ENCODE data around the gene TCF7L2.

TCF7L2 gene

DNA sequence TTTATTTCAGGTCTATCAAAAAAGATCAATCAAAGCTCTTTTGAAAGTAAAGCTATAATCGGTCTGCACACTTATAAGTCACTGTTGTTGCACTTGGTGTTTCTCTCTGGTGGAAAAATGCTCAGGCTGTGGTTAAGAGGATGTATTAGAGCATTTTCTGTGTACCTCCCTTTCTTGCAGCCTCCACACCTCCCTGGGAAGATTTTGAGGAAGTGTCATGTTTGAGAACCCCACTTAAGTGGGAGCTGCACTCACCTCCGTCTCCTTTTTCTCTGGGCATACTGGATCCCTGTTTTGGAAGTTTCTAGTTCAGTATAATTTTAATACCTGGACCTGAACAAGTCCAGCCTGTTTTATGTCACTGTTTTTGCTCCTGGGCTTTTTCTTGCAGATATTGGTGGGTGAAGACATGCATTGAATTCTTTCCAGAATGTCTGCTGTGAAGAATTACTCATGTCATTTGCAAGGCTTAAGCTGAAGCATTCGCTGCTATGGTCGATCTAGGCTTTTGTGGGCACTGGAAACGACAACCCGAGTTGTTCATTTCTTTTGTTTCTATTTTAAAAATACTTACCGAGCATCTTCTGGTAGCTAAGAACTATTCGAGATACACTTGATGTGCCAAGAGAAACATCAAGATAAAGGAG is 36.6 kb downstream of the TCF7L2 start:
- H3K27ac ChIP-seq, result no peak overlapping the region
- DNase-seq (ENCODE audit: low spot score), result no peak
- CTCF ChIA-PET, result interaction anchor here (0.6 to 1.0 kb wide), 4 partner anchors 10 to 947 kb away, joined by 3 to 5 read pairs (median 4); no protein-coding TSS in a partner anchor
- POLR2A ChIA-PET (ENCODE audit: low non-redundant PET), result no interaction called here
- TF ChIP-seq, protein P1, sequence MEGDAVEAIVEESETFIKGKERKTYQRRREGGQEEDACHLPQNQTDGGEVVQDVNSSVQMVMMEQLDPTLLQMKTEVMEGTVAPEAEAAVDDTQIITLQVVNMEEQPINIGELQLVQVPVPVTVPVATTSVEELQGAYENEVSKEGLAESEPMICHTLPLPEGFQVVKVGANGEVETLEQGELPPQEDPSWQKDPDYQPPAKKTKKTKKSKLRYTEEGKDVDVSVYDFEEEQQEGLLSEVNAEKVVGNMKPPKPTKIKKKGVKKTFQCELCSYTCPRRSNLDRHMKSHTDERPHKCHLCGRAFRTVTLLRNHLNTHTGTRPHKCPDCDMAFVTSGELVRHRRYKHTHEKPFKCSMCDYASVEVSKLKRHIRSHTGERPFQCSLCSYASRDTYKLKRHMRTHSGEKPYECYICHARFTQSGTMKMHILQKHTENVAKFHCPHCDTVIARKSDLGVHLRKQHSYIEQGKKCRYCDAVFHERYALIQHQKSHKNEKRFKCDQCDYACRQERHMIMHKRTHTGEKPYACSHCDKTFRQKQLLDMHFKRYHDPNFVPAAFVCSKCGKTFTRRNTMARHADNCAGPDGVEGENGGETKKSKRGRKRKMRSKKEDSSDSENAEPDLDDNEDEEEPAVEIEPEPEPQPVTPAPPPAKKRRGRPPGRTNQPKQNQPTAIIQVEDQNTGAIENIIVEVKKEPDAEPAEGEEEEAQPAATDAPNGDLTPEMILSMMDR (conservative IDR thresholded peaks at IDR 0.05; ENCODE audit: low read depth), result no peak

- DNase-seq (ENCODE audit: low spot score), result no peak
- POLR2A ChIA-PET (ENCODE audit: low non-redundant PET), result no interaction called here
- CTCF ChIA-PET, result no interaction called here
- TF ChIP-seq, protein P1 (conservative IDR thresholded peaks at IDR 0.05; ENCODE audit: low read depth), result no peak
- H3K27ac ChIP-seq, result peak overlapping the region; percentile 76
Measured at GRCh38 chr10:112988839-112989406, 38.9 kb downstream of the TCF7L2 start.

DNA sequence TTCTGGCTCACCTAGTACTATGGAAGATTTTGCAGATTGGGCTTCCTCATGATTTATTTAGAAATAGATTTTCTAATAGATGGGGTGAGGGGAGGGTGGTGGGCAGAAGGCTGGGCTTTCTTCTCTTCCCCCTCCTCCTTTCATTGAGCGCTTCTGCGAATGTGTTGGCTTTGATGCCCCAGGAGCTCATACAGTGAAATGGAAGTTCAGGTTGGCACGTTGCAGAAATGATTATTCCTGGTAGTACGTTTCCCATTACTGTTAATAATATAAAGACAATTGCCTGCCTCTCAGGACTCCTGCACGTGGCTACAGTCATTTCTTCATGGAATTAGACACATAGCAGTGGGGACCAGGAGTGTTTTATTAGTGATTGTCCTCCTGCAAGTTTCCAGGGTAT is 39.8 kb downstream of the TCF7L2 start:
- TF ChIP-seq, protein P1 (conservative IDR thresholded peaks at IDR 0.05; ENCODE audit: low read depth), result no peak
- DNase-seq (ENCODE audit: low spot score), result no peak
- peak overlapping the region; percentile 89 for H3K27ac ChIP-seq
- ChIA-PET POLR2A (ENCODE audit: low non-redundant PET) (no interaction called here), CTCF (interaction anchor here (0.5 kb wide), 1 partner anchor 198 kb away, joined by 3 read pairs; no protein-coding TSS in a partner anchor)

DNA sequence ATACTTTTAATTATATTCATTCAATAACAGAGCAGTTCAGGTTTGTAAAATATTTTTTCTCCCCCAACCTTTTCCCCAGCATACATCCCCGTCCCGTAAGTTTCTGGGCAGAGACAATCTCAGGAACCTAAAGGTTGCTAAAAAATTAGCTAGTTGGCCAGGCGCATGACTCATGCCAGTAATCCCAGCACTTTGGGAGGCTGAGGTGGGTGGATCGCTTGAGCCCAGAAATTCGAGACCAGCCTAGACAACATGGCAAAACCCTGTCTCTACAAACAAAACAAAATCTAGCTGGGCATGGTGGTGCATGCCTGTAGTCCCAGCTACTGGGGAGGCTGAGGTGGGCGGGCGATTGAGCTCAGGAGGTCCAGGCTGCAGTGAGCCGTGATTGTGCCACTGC is 40.2 kb downstream of the TCF7L2 start:
- DNase-seq (ENCODE audit: low spot score), result no peak
- TF ChIP-seq, protein P1 (conservative IDR thresholded peaks at IDR 0.05; ENCODE audit: low read depth), result no peak
- ChIA-PET POLR2A (ENCODE audit: low non-redundant PET) (no interaction called here), CTCF (interaction anchor here (0.5 to 0.7 kb wide), 2 partner anchors 198 to 498 kb away, joined by 3 read pairs; no protein-coding TSS in a partner anchor)
- H3K27ac ChIP-seq, result peak overlapping the region; percentile 89

DNA sequence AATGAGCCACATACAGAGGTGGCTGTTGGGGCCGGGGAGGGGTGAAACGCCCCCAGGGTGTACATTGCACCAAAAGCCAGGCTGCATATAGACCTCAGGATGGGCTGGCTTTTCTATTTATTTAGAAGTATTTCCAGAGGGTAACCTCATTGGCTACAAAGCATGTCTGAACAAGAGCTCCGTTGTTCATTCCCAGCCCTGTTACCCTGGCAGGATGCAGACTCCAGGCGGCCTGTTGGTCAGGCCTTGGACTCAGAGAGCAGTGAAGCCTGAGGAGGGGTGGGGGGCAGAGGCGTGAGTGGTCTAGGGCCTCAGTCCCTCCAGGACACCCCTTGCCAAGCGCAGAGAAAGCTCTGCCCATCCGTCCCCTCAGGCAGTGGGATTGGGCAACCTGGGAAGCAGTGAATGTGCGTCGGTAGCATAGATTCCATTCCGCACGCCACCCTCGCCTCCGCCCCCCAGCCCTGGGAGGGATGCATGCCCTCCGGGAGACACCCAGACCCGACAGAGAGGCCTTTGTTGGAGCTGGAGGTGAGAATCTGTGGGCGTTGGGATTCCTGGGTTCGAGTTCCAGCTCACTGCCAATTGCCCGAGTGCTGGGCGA is 41.9 kb downstream of the TCF7L2 start:
- peak overlapping the region; percentile 89 for H3K27ac ChIP-seq
- POLR2A ChIA-PET (ENCODE audit: low non-redundant PET), result no interaction called here
- CTCF ChIA-PET, result interaction anchor here (0.7 to 1.3 kb wide), 2 partner anchors 9 to 135 kb away, joined by 3 to 4 read pairs; no protein-coding TSS in a partner anchor
- DNase-seq (ENCODE audit: low spot score), result peak; percentile 86
- TF ChIP-seq, protein P1 (conservative IDR thresholded peaks at IDR 0.05; ENCODE audit: low read depth), result no peak

- H3K27ac ChIP-seq, result no peak overlapping the region
- ChIA-PET POLR2A (ENCODE audit: low non-redundant PET) (interaction anchor here (0.5 kb wide), 1 partner anchor 38 kb away, joined by 3 read pairs; no protein-coding TSS in a partner anchor), CTCF (interaction anchor here (0.6 to 0.7 kb wide), 2 partner anchors 374 to 1617 kb away, joined by 3 read pairs; no protein-coding TSS in a partner anchor)
- no peak for DNase-seq (ENCODE audit: low spot score)
- TF ChIP-seq, protein P1 (conservative IDR thresholded peaks at IDR 0.05; ENCODE audit: low read depth), result no peak
Measured at GRCh38 chr10:112996462-112996861, 46.4 kb downstream of the TCF7L2 start.

Measured in RWPE1 (cell line).